ENCODE data around the gene CXCR5.

CXCR5 gene, protein sequence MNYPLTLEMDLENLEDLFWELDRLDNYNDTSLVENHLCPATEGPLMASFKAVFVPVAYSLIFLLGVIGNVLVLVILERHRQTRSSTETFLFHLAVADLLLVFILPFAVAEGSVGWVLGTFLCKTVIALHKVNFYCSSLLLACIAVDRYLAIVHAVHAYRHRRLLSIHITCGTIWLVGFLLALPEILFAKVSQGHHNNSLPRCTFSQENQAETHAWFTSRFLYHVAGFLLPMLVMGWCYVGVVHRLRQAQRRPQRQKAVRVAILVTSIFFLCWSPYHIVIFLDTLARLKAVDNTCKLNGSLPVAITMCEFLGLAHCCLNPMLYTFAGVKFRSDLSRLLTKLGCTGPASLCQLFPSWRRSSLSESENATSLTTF

DNA sequence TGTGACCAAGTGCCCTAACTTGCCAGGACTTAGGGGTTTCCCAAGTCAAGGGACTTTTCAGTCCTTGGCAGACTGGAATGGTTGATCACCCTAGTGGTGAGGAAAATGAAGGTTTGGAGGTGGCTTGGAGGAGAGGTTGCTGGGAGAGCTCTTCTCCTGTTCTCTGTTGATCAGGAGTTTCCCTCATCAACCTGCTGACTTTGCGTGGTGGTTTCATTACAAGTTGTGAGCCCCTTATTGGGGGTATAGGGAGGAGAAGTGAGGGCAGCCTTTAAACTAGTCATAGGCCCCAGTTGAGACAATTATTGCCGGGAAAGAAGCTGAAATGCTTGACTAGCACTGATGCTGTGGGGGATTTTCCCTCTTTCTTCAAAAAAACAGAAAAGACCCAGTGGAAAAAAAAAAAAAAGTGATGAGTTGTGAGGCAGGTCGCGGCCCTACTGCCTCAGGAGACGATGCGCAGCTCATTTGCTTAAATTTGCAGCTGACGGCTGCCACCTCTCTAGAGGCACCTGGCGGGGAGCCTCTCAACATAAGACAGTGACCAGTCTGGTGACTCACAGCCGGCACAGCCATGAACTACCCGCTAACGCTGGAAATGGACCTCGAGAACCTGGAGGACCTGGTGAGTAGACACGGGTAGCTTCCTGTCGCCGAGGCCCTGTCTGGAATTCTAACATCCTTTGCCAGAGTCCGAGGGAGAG is at the start of gene CXCR5:
Gene CXCR5 (plus strand): TSS at position 525 of the 704 bp plus-strand sequence. CDS start 50 bp downstream, at position 575.
- ChIA-PET POLR2A (interaction anchor here (0.5 to 0.6 kb wide), 2 partner anchors 210 to 455 kb away, joined by 3 to 9 read pairs; no protein-coding TSS in a partner anchor), CTCF (interaction anchor here (0.7 to 0.9 kb wide), 2 partner anchors 47 to 91 kb away, joined by 3 read pairs; no protein-coding TSS in a partner anchor)
- TF ChIP-seq GLIS2 (tag by site-specific recombination; IDR thresholded peaks at IDR 0.05): no peak
- Histone ChIP-seq H3K4me1 (ENCODE audit: control insufficient read depth, insufficient read depth, low read length) (no peaks in the 10 kb centered on the region), H3K27ac (ENCODE audit: extremely low read depth, low read depth, low read length) (no peak within 1 kb of the TSS), H3K4me3 (ENCODE audit: low read depth, low read length) (no peak within 1 kb of the TSS), H3K9me3 (ENCODE audit: control insufficient read depth, insufficient read depth, low read depth, low read length) (no peaks in the 10 kb centered on the region), H3K36me3 (ENCODE audit: control insufficient read depth in 2 of 2, insufficient read depth in 1 of 2, low read length in 2 of 2) (no peaks in the 10 kb centered on the region)

DNA sequence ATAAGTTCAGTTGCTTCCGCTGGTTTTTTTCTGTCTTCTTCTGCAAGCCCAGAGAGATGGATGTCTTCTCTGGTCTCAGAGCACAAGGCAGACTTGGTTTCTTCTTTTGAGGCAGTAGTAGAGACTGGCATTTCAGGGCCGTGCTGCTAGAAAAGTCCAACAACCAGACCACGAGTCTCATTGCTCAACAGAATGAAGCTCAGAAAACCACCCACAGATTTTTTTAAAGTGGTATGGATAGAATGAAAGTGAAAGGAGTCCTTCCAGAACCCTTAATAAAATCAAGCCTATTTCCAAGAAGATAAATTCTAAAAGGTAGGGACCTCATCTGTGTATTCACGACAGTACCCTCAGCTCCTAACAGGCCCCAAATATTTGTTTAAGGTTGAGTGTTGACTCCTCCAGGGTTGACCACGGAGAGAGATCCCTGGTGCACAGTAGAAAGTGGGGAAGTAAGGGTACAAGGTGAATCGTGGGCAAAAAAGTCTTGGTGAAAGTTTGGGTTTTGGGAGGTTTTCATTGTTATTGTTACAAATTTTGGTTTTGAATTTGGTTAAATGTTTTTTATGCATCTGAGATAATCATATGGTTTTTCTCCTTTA is 49.2 kb upstream of the CXCR5 start:
- TF ChIP-seq ZNF214 (tag by site-specific recombination; IDR thresholded peaks at IDR 0.05; ENCODE audit: borderline replicate concordance) (no peak), ZNF488 (tag by site-specific recombination; IDR thresholded peaks at IDR 0.05) (no peak), ZNF692 (tag by site-specific recombination; IDR thresholded peaks at IDR 0.05) (no peak), ZFHX2 (tag by site-specific recombination; conservative IDR thresholded peaks at IDR 0.05) (no peak), MEIS1 (CRISPR knock-in tag; IDR thresholded peaks at IDR 0.05; ENCODE audit: borderline replicate concordance) (no peak), ZNF624 (tag by site-specific recombination; IDR thresholded peaks at IDR 0.05) (no peak), KLF1 (tag by site-specific recombination; IDR thresholded peaks at IDR 0.05) (no peak), ZNF366 (tag by site-specific recombination; conservative IDR thresholded peaks at IDR 0.05) (no peak), KLF16 (tag by site-specific recombination; IDR thresholded peaks at IDR 0.05) (no peak)
- TF ChIP-seq, protein P1, sequence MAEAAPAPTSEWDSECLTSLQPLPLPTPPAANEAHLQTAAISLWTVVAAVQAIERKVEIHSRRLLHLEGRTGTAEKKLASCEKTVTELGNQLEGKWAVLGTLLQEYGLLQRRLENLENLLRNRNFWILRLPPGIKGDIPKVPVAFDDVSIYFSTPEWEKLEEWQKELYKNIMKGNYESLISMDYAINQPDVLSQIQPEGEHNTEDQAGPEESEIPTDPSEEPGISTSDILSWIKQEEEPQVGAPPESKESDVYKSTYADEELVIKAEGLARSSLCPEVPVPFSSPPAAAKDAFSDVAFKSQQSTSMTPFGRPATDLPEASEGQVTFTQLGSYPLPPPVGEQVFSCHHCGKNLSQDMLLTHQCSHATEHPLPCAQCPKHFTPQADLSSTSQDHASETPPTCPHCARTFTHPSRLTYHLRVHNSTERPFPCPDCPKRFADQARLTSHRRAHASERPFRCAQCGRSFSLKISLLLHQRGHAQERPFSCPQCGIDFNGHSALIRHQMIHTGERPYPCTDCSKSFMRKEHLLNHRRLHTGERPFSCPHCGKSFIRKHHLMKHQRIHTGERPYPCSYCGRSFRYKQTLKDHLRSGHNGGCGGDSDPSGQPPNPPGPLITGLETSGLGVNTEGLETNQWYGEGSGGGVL (tag by site-specific recombination; IDR thresholded peaks at IDR 0.05): no peak
- TF ChIP-seq, protein P2, sequence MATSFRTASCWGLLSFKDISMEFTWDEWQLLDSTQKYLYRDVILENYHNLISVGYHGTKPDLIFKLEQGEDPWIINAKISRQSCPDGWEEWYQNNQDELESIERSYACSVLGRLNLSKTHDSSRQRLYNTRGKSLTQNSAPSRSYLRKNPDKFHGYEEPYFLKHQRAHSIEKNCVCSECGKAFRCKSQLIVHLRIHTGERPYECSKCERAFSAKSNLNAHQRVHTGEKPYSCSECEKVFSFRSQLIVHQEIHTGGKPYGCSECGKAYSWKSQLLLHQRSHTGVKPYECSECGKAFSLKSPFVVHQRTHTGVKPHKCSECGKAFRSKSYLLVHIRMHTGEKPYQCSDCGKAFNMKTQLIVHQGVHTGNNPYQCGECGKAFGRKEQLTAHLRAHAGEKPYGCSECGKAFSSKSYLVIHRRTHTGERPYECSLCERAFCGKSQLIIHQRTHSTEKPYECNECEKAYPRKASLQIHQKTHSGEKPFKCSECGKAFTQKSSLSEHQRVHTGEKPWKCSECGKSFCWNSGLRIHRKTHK (tag by site-specific recombination; IDR thresholded peaks at IDR 0.05): no peak
- ChIA-PET POLR2A (interaction anchor here (0.6 to 1.0 kb wide), 2 partner anchors 19 to 43 kb away, joined by 3 read pairs; partner anchors contain the start of gene DDX6), CTCF (interaction anchor here (0.6 to 0.9 kb wide), 2 partner anchors 120 to 145 kb away, joined by 3 read pairs; no protein-coding TSS in a partner anchor)

More for the DNA sequence above, 49.2 kb upstream of the CXCR5 start:
- Histone ChIP-seq H3K4me1 (ENCODE audit: control insufficient read depth, insufficient read depth, low read length) (no peaks in the 10 kb centered on the region), H3K9me3 (ENCODE audit: control insufficient read depth, insufficient read depth, low read depth, low read length) (no peaks in the 10 kb centered on the region), H3K36me3 (ENCODE audit: control insufficient read depth in 2 of 2, insufficient read depth in 1 of 2, low read length in 2 of 2) (no peaks in the 10 kb centered on the region), H3K27ac (ENCODE audit: extremely low read depth, low read depth, low read length) (no peak overlapping the region), H3K4me3 (ENCODE audit: low read depth, low read length) (no peak overlapping the region)
